ENCODE data around the gene MTF1.

Gene MTF1

DNA sequence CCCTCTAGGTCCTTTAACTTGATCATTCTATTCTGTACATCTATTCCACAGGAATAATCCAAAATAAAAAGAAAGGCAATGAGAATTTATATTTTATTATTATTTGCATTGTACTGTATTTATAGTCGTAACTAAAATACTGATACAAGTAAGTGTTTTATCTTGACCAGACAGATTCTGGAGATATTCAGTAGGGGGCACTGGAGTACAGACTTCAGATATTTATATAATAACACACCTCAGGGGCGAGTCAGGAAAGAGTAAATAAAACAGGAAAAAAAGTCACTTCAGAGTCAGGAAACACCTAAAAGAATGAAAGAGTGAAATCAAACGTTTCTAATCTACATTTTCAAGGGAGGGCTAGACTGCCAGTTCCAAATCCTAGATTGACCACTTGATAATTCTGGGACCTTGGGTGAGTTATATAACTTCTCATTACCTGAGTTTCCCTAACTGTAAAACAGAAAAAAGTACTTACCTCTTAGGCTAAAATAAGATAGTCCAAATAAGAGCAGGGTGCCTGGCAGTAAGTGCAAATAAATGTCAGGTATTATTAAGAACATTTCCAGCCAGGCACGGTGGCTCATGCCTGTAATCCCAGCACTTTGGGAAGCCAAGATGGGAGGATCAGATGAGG is 31.1 kb upstream of the MTF1 start:
- Histone ChIP-seq H3K27me3 (replicated peaks in 2 of 5; ENCODE audit: control insufficient read depth in 4 of 5, insufficient read depth in 5 of 5, low read length in 4 of 5) (no peaks in the 10 kb centered on the region), H3K36me3 (ENCODE audit: control insufficient read depth in 4 of 4, insufficient read depth in 4 of 4, low read length in 3 of 4) (peaks cover 24 to 45% (median 38%) of the 10 kb centered on the region in 4 experiments), H3K4me1 (ENCODE audit: control extremely low read depth in 1 of 4, control insufficient read depth in 4 of 4, insufficient read depth in 4 of 4, low read length in 3 of 4) (peaks cover 0 to 17% (median 3%) of the 10 kb centered on the region in 4 experiments), H3K9me3 (ENCODE audit: control extremely low read depth in 1 of 5, control insufficient read depth in 4 of 5, insufficient read depth in 2 of 5, low read depth in 1 of 5, low read length in 4 of 5) (no peaks in the 10 kb centered on the region), H3K27ac (ENCODE audit: insufficient read depth in 1 of 2, low read depth in 1 of 2, low read length in 2 of 2, poor library complexity in 1 of 2, severe bottlenecking in 2 of 2) (no peak overlapping the region), H3K4me3 (ENCODE audit: control insufficient read depth in 1 of 7, extremely low read depth in 1 of 7, insufficient read depth in 4 of 7, low read depth in 2 of 7, low read length in 6 of 7) (no peak overlapping the region)
- CTCF ChIA-PET = interaction anchor here (0.8 to 12.1 kb wide), 11 partner anchors 10 to 133 kb away, joined by 3 to 115 read pairs (median 6); partner anchors contain the start of gene MTF1
- DNase-seq = peak; percentile 69 to 80 (median 77)
- WGBS (ENCODE audit: insufficient coverage) = 100% methylated on average over 1 of the region's 4 CpGs
- POLR2A ChIA-PET = no interaction called here

- 91% methylated on average over 4 of the region's 6 CpGs for WGBS (ENCODE audit: insufficient coverage)
- CTCF ChIA-PET = interaction anchor here (0.9 to 12.1 kb wide), 8 partner anchors 25 to 88 kb away, joined by 3 to 115 read pairs (median 3); partner anchors contain the start of gene MTF1
- Histone ChIP-seq H3K36me3 (ENCODE audit: control insufficient read depth in 4 of 4, insufficient read depth in 4 of 4, low read length in 3 of 4) (peaks cover 24 to 57% (median 44%) of the 10 kb centered on the region in 4 experiments), H3K9me3 (ENCODE audit: control extremely low read depth in 1 of 5, control insufficient read depth in 4 of 5, insufficient read depth in 2 of 5, low read depth in 1 of 5, low read length in 4 of 5) (no peaks in the 10 kb centered on the region), H3K27me3 (replicated peaks in 2 of 5; ENCODE audit: control insufficient read depth in 4 of 5, insufficient read depth in 5 of 5, low read length in 4 of 5) (no peaks in the 10 kb centered on the region), H3K27ac (ENCODE audit: insufficient read depth in 1 of 2, low read depth in 1 of 2, low read length in 2 of 2, poor library complexity in 1 of 2, severe bottlenecking in 2 of 2) (no peak overlapping the region), H3K4me3 (ENCODE audit: control insufficient read depth in 1 of 7, extremely low read depth in 1 of 7, insufficient read depth in 4 of 7, low read depth in 2 of 7, low read length in 6 of 7) (no peak overlapping the region), H3K4me1 (ENCODE audit: control extremely low read depth in 1 of 4, control insufficient read depth in 4 of 4, insufficient read depth in 4 of 4, low read length in 3 of 4) (peaks cover 0 to 22% (median 5%) of the 10 kb centered on the region in 4 experiments)
- no peak for DNase-seq
- POLR2A ChIA-PET = no interaction called here
These were observed 28.8 kb upstream of the MTF1 start for GRCh38 chr1:37888022-37888700.

- H3K27me3 ChIP-seq (replicated peaks in 2 of 5; ENCODE audit: control insufficient read depth in 4 of 5, insufficient read depth in 5 of 5, low read length in 4 of 5) = no peaks in the 10 kb centered on the region
- DNase-seq = no peak
- H3K36me3 ChIP-seq (ENCODE audit: control insufficient read depth in 4 of 4, insufficient read depth in 4 of 4, low read length in 3 of 4) = peaks cover 29 to 84% (median 58%) of the 10 kb centered on the region in 4 experiments
- CTCF ChIA-PET = interaction anchor here (0.6 to 12.1 kb wide), 2 partner anchors 25 to 54 kb away, joined by 3 to 115 read pairs; partner anchors contain the start of gene MTF1
- H3K4me3 ChIP-seq (ENCODE audit: control insufficient read depth in 1 of 7, extremely low read depth in 1 of 7, insufficient read depth in 4 of 7, low read depth in 2 of 7, low read length in 6 of 7) = no peak overlapping the region
- peaks cover 0 to 11% (median 2%) of the 10 kb centered on the region in 4 experiments for H3K4me1 ChIP-seq (ENCODE audit: control extremely low read depth in 1 of 4, control insufficient read depth in 4 of 4, insufficient read depth in 4 of 4, low read length in 3 of 4)
- POLR2A ChIA-PET = no interaction called here
- H3K27ac ChIP-seq (ENCODE audit: insufficient read depth in 1 of 2, low read depth in 1 of 2, low read length in 2 of 2, poor library complexity in 1 of 2, severe bottlenecking in 2 of 2) = no peak overlapping the region
- WGBS (ENCODE audit: insufficient coverage) = 93% methylated on average over 3 of the region's 3 CpGs
- H3K9me3 ChIP-seq (ENCODE audit: control extremely low read depth in 1 of 5, control insufficient read depth in 4 of 5, insufficient read depth in 2 of 5, low read depth in 1 of 5, low read length in 4 of 5) = no peaks in the 10 kb centered on the region
These were observed 24.8 kb upstream of the MTF1 start for GRCh38 chr1:37884145-37884544.

GRCh38 chr1:37883671-37884070 is 24.3 kb upstream of the MTF1 start:
- no peaks in the 10 kb centered on the region for H3K9me3 ChIP-seq (ENCODE audit: control extremely low read depth in 1 of 5, control insufficient read depth in 4 of 5, insufficient read depth in 2 of 5, low read depth in 1 of 5, low read length in 4 of 5)
- peaks cover 0 to 11% (median 2%) of the 10 kb centered on the region in 4 experiments for H3K4me1 ChIP-seq (ENCODE audit: control extremely low read depth in 1 of 4, control insufficient read depth in 4 of 4, insufficient read depth in 4 of 4, low read length in 3 of 4)
- H3K4me3 ChIP-seq (ENCODE audit: control insufficient read depth in 1 of 7, extremely low read depth in 1 of 7, insufficient read depth in 4 of 7, low read depth in 2 of 7, low read length in 6 of 7) = peak overlapping the region in 1 of 7 experiments; percentile 18
- DNase-seq = peak in 2 of 3 donors; percentile 15 to 26
- POLR2A ChIA-PET = no interaction called here
- no peaks in the 10 kb centered on the region for H3K27me3 ChIP-seq (replicated peaks in 2 of 5; ENCODE audit: control insufficient read depth in 4 of 5, insufficient read depth in 5 of 5, low read length in 4 of 5)
- H3K36me3 ChIP-seq (ENCODE audit: control insufficient read depth in 4 of 4, insufficient read depth in 4 of 4, low read length in 3 of 4) = peaks cover 25 to 81% (median 54%) of the 10 kb centered on the region in 4 experiments
- 73% methylated on average over 4 of the region's 5 CpGs for WGBS (ENCODE audit: insufficient coverage)
- H3K27ac ChIP-seq (ENCODE audit: insufficient read depth in 1 of 2, low read depth in 1 of 2, low read length in 2 of 2, poor library complexity in 1 of 2, severe bottlenecking in 2 of 2) = no peak overlapping the region
- CTCF ChIA-PET = interaction anchor here (0.8 to 12.1 kb wide), 3 partner anchors 11 to 54 kb away, joined by 4 to 115 read pairs (median 5); no protein-coding TSS in a partner anchor

GRCh38 chr1:37879865-37880264 is 20.5 kb upstream of the MTF1 start:
- peaks cover 0 to 11% (median 2%) of the 10 kb centered on the region in 4 experiments for H3K4me1 ChIP-seq (ENCODE audit: control extremely low read depth in 1 of 4, control insufficient read depth in 4 of 4, insufficient read depth in 4 of 4, low read length in 3 of 4)
- no peak overlapping the region for H3K27ac ChIP-seq (ENCODE audit: insufficient read depth in 1 of 2, low read depth in 1 of 2, low read length in 2 of 2, poor library complexity in 1 of 2, severe bottlenecking in 2 of 2)
- WGBS (ENCODE audit: insufficient coverage) = 100% methylated on average over 3 of the region's 4 CpGs
- no peaks in the 10 kb centered on the region for H3K9me3 ChIP-seq (ENCODE audit: control extremely low read depth in 1 of 5, control insufficient read depth in 4 of 5, insufficient read depth in 2 of 5, low read depth in 1 of 5, low read length in 4 of 5)
- H3K4me3 ChIP-seq (ENCODE audit: control insufficient read depth in 1 of 7, extremely low read depth in 1 of 7, insufficient read depth in 4 of 7, low read depth in 2 of 7, low read length in 6 of 7) = no peak overlapping the region
- POLR2A ChIA-PET = no interaction called here
- DNase-seq = no peak
- H3K27me3 ChIP-seq (replicated peaks in 2 of 5; ENCODE audit: control insufficient read depth in 4 of 5, insufficient read depth in 5 of 5, low read length in 4 of 5) = no peaks in the 10 kb centered on the region
- CTCF ChIA-PET = interaction anchor here (0.6 to 2.7 kb wide), 3 partner anchors 10 to 94 kb away, joined by 3 to 10 read pairs (median 4); no protein-coding TSS in a partner anchor
- peaks cover 23 to 80% (median 47%) of the 10 kb centered on the region in 4 experiments for H3K36me3 ChIP-seq (ENCODE audit: control insufficient read depth in 4 of 4, insufficient read depth in 4 of 4, low read length in 3 of 4)

GRCh38 chr1:37878071-37878470 is 18.7 kb upstream of the MTF1 start:
- Histone ChIP-seq H3K36me3 (ENCODE audit: control insufficient read depth in 4 of 4, insufficient read depth in 4 of 4, low read length in 3 of 4) (peaks cover 31 to 87% (median 60%) of the 10 kb centered on the region in 4 experiments), H3K4me1 (ENCODE audit: control extremely low read depth in 1 of 4, control insufficient read depth in 4 of 4, insufficient read depth in 4 of 4, low read length in 3 of 4) (no peaks in the 10 kb centered on the region), H3K27ac (ENCODE audit: insufficient read depth in 1 of 2, low read depth in 1 of 2, low read length in 2 of 2, poor library complexity in 1 of 2, severe bottlenecking in 2 of 2) (no peak overlapping the region), H3K4me3 (ENCODE audit: control insufficient read depth in 1 of 7, extremely low read depth in 1 of 7, insufficient read depth in 4 of 7, low read depth in 2 of 7, low read length in 6 of 7) (no peak overlapping the region), H3K27me3 (replicated peaks in 2 of 5; ENCODE audit: control insufficient read depth in 4 of 5, insufficient read depth in 5 of 5, low read length in 4 of 5) (no peaks in the 10 kb centered on the region), H3K9me3 (ENCODE audit: control extremely low read depth in 1 of 5, control insufficient read depth in 4 of 5, insufficient read depth in 2 of 5, low read depth in 1 of 5, low read length in 4 of 5) (no peaks in the 10 kb centered on the region)
- POLR2A ChIA-PET = no interaction called here
- WGBS (ENCODE audit: insufficient coverage) = 100% methylated on average over 5 of the region's 6 CpGs
- CTCF ChIA-PET = no interaction called here
- DNase-seq = no peak

GRCh38 chr1:37875833-37876232 is 16.4 kb upstream of the MTF1 start:
- peak in 2 of 3 donors; percentile 31 to 34 for DNase-seq
- no peak overlapping the region for H3K4me3 ChIP-seq (ENCODE audit: control insufficient read depth in 1 of 7, extremely low read depth in 1 of 7, insufficient read depth in 4 of 7, low read depth in 2 of 7, low read length in 6 of 7)
- H3K9me3 ChIP-seq (ENCODE audit: control extremely low read depth in 1 of 5, control insufficient read depth in 4 of 5, insufficient read depth in 2 of 5, low read depth in 1 of 5, low read length in 4 of 5) = no peaks in the 10 kb centered on the region
- no peaks in the 10 kb centered on the region for H3K27me3 ChIP-seq (replicated peaks in 2 of 5; ENCODE audit: control insufficient read depth in 4 of 5, insufficient read depth in 5 of 5, low read length in 4 of 5)
- no peak overlapping the region for H3K27ac ChIP-seq (ENCODE audit: insufficient read depth in 1 of 2, low read depth in 1 of 2, low read length in 2 of 2, poor library complexity in 1 of 2, severe bottlenecking in 2 of 2)
- H3K4me1 ChIP-seq (ENCODE audit: control extremely low read depth in 1 of 4, control insufficient read depth in 4 of 4, insufficient read depth in 4 of 4, low read length in 3 of 4) = no peaks in the 10 kb centered on the region
- CTCF ChIA-PET = interaction anchor here (0.8 to 7.3 kb wide), 3 partner anchors 10 to 57 kb away, joined by 3 to 47 read pairs (median 4); partner anchors contain the start of gene MTF1
- H3K36me3 ChIP-seq (ENCODE audit: control insufficient read depth in 4 of 4, insufficient read depth in 4 of 4, low read length in 3 of 4) = peaks cover 30 to 83% (median 57%) of the 10 kb centered on the region in 4 experiments
- POLR2A ChIA-PET = no interaction called here
- 100% methylated on average over 1 of the region's 1 CpG for WGBS (ENCODE audit: insufficient coverage)

Data from common myeloid progenitor, CD34-positive (primary cell).